B cell (primary cell): ENCODE measurements around the gene SLC25A39. TPM values are rescaled to one million over a fixed set of nuclear protein-coding genes. Genes with fewer than 3 reads are reported as not detected.

Experiments
- ATAC-seq: fragments of 200-7000 bp; cut with Tn5 transposase; one replicate; pipeline ENCODE4 v1.10.0; 2021; ENCODE audit warnings: low read depth, mild to moderate bottlenecking, moderate number of reproducible peaks, moderate library complexity
- CTCF ChIA-PET: fragments of 350-600 bp; sonication (Branson Sonifier 250); formaldehyde crosslinking; loops from one replicate; lab custom pipeline; 2021; ENCODE audit warnings: antibody characterized with exemption, inconsistent platforms; lab: Charles Lee
- POLR2A ChIA-PET: fragments of 350-600 bp; sonication (Branson Sonifier 250); formaldehyde crosslinking; loops from one replicate; lab custom pipeline; 2021; ENCODE audit warnings: antibody characterized with exemption; lab: Charles Lee
- DNase-seq: peaks from one replicate; pipeline ENCODE4 v3.0.0; 2013
- H2AFZ ChIP-seq: 2 replicates; pipeline ENCODE4 v1.6.1; 2012; ENCODE audit warnings: mild to moderate bottlenecking, low read depth, low read length; ENCODE audit not compliant: insufficient read depth, poor library complexity, severe bottlenecking
- H3K27ac ChIP-seq, 2 donors: 1 replicate in 1 of 2; 2 replicates in 1 of 2; pipeline ENCODE4 v1.5.1; 2012 to 2013; ENCODE audit warnings: low read length in 2 of 2, mild to moderate bottlenecking in 2 of 2, moderate library complexity in 1 of 2
- H3K27me3 ChIP-seq, 4 experiments: fragments of 200-600 bp in 1 of 4; sonication (generic) in 1 of 4; replicated peaks in 1 of 4; 1 replicate in 2 of 4; 2 replicates in 2 of 4; pipeline versions ENCODE4 v1.6.1 to v1.7.0; 2013 to 2016; ENCODE audit warnings: low read length in 3 of 4, mild to moderate bottlenecking in 2 of 4, mixed read lengths in 1 of 4, moderate library complexity in 1 of 4; ENCODE audit not compliant: insufficient read depth in 4 of 4, control insufficient read depth in 3 of 4; ENCODE audit errors: control extremely low read depth in 1 of 4
- H3K36me3 ChIP-seq, 2 experiments: replicated peaks in 1 of 2; 1 replicate in 1 of 2; 2 replicates in 1 of 2; pipeline versions ENCODE4 v1.6.1 to v1.7.1; 2013; ENCODE audit warnings: low read length in 1 of 2; ENCODE audit not compliant: insufficient read depth in 2 of 2, control insufficient read depth in 1 of 2; ENCODE audit errors: control extremely low read depth in 1 of 2, extremely low read depth in 1 of 2
- H3K4me1 ChIP-seq, 2 donors: fragments of 200-600 bp in 1 of 2; sonication (generic) in 1 of 2; 1 replicate in 1 of 2; 2 replicates in 1 of 2; pipeline versions ENCODE4 v1.5.1 to v1.6.1; 2013 to 2017; ENCODE audit warnings: low read length in 2 of 2; ENCODE audit not compliant: control insufficient read depth in 2 of 2, insufficient read depth in 2 of 2
- H3K4me2 ChIP-seq: replicated peaks from 2 replicates; pipeline ENCODE3; 2012; ENCODE audit warnings: mild to moderate bottlenecking, low read depth, low read length; ENCODE audit not compliant: poor library complexity, severe bottlenecking
- H3K4me3 ChIP-seq, 5 experiments: fragments of 200-600 bp in 1 of 5; sonication (generic) in 1 of 5; 1 replicate in 3 of 5; 2 replicates in 2 of 5; pipeline versions ENCODE4 v1.5.1 to v1.7.0; 2011 to 2016; ENCODE audit warnings: low read length in 4 of 5, mild to moderate bottlenecking in 4 of 5, low read depth in 2 of 5, control low read depth in 1 of 5, moderate library complexity in 1 of 5; ENCODE audit not compliant: insufficient read depth in 1 of 5; ENCODE audit errors: control extremely low read depth in 1 of 5, extremely low read depth in 1 of 5
- H3K79me2 ChIP-seq: fragments of 200-600 bp; sonication (generic); one replicate; pipeline ENCODE4 v1.6.0; 2016; ENCODE audit warnings: low read length; ENCODE audit not compliant: control insufficient read depth, insufficient read depth
- H3K9ac ChIP-seq: fragments of 200-600 bp; sonication (generic); 2 replicates; pipeline ENCODE4 v1.6.1; 2017; ENCODE audit warnings: mild to moderate bottlenecking, low read length, moderate library complexity
- H3K9me3 ChIP-seq, 3 donors: one replicate each; pipeline versions ENCODE4 v1.6.1 to v1.7.1; 2013; ENCODE audit warnings: low read length in 2 of 3; ENCODE audit not compliant: control insufficient read depth in 2 of 3, insufficient read depth in 1 of 3; ENCODE audit errors: control extremely low read depth in 1 of 3
- H4K20me1 ChIP-seq: 2 replicates; pipeline ENCODE4 v1.6.0; 2012; ENCODE audit warnings: mild to moderate bottlenecking, low read length; ENCODE audit not compliant: insufficient read depth, control insufficient read depth, poor library complexity, severe bottlenecking
- H3K27ac Mint-ChIP-seq: one replicate; pipeline ENCODE4 v1.8.0; 2021; ENCODE audit warnings: mixed read lengths
- H3K27me3 Mint-ChIP-seq: one replicate; pipeline ENCODE4 v1.8.0; 2021; ENCODE audit warnings: mixed read lengths
- H3K4me1 Mint-ChIP-seq: one replicate; pipeline ENCODE4 v1.8.0; 2021; ENCODE audit warnings: mixed read lengths
- H3K4me3 Mint-ChIP-seq: one replicate; pipeline ENCODE4 v1.8.0; 2021; ENCODE audit warnings: mixed read lengths
- H3K9me3 Mint-ChIP-seq: one replicate; pipeline ENCODE4 v1.8.0; 2022; ENCODE audit warnings: mixed read lengths; ENCODE audit not compliant: insufficient read depth
- CTCF ChIP-seq: fragments of 200-600 bp; IDR thresholded peaks from one replicate; pipeline ENCODE4 v1.8.0; 2022; ENCODE audit warnings: antibody characterized with exemption, mild to moderate bottlenecking
- EZH2 ChIP-seq: IDR thresholded peaks from 2 replicates; pipeline ENCODE4 v1.6.1; 2012; ENCODE audit warnings: borderline replicate concordance, low read depth, mild to moderate bottlenecking, moderate library complexity, low read length; ENCODE audit not compliant: insufficient read depth, poor library complexity, severe bottlenecking
- WGBS: methylation state at CpG from one replicate; pipeline ENCODE4 v1.1.5; 2013; ENCODE audit warnings: missing lambda C conversion rate; ENCODE audit not compliant: insufficient coverage; 5-methylcytosine and 5-hydroxymethylcytosine counted together
- intact Hi-C: fragments of 100-400 bp; cut with micrococcal nuclease; formaldehyde crosslinking; loops from one replicate; pipeline ENCODE4 v1.10.0; 2022
- polyA plus RNA-seq: library from polyadenylated mRNA; depleted of rRNA; stranded (reverse); fragments of >200 nt; gene quantifications from 2 replicates; pipeline ENCODE4 v1.2.3, GENCODE V29; 2012
- total RNA-seq, 2 donors: library from RNA; stranded (reverse); fragments of 120-200 nt in 1 of 2; gene quantifications; 1 replicate in 1 of 2; 2 replicates in 1 of 2; pipeline versions ENCODE4 v1.2.3 to v1.2.4, GENCODE V29; 2013 to 2022

SLC25A39 gene
- total and polyA plus RNA-seq, 2 donors (not counting 1 experiment from before 2014, with no cell fraction given): 88.4 to 160 TPM

DNA sequence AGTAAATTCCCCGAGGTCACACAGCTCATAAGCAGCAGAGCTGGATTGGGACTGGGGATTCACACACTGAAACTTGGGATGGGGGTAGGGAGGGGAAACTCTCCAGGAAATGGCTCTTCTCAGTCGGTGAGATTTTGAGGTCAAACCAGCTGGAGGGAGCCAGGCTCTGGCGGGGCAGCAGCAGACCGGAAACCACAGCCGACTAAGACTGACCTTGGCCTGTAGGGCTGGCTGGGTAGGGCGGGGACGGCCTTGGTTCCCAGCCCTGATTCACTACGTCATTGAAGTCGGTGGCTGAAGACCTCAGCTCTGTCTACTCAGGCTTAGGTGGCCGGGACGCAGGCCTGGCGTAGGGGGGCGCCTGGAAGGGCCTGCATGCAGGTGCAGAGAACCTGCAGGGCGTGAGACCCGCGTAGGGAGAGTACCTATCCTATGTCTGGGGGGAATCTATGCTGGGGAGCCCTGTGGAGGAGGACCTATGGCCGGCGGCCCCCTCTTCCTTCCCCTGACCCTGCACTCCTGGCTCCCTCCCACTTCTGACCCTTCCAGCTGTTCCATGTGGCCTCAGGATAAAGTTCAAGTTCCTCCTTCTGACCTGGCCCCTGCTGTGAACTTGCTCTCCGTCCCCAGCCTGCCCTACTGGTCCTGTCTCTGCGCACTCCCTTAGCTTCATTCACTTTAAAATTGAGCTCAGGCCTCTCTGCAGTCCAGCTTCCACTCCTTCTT lies 44.8 kb downstream of the SLC25A39 start:
- H4K20me1 ChIP-seq: no peaks in the 10 kb centered on the region
- peaks cover 0 to 11% (median 1%) of the 10 kb centered on the region in 4 experiments for H3K27me3 ChIP-seq
- Mint-ChIP-seq H3K4me1 (peaks cover 10% of the 10 kb centered on the region), H3K9me3 (no peaks in the 10 kb centered on the region), H3K4me3 (no peak overlapping the region), H3K27ac (no peak overlapping the region), H3K27me3 (peaks cover 12% of the 10 kb centered on the region)
- no peaks in the 10 kb centered on the region for H3K79me2 ChIP-seq
- no peaks in the 10 kb centered on the region for H3K9me3 ChIP-seq
- peak overlapping the region; percentile 18 for H3K4me2 ChIP-seq
- ChIA-PET CTCF (interaction anchor here (1.1 kb wide), 1 partner anchor 13 kb away, joined by 4 read pairs; no protein-coding TSS in a partner anchor), POLR2A (interaction anchor here (0.6 kb wide), 2 partner anchors 59 to 60 kb away, joined by 3 to 4 read pairs; partner anchors contain the start of gene UBTF)
- WGBS: 37% methylated on average over 17 of the region's 20 CpGs
- no peak overlapping the region for H3K4me3 ChIP-seq
- intact Hi-C loops: no loop called here
- peak; percentile 28 for DNase-seq
- H3K36me3 ChIP-seq: no peaks in the 10 kb centered on the region
- peak overlapping the region; percentile 10 for H2AFZ ChIP-seq
- no peak overlapping the region for H3K27ac ChIP-seq
- peaks cover 10 to 11% of the 10 kb centered on the region in 2 donors for H3K4me1 ChIP-seq
- ATAC-seq: peak; percentile 24
- no peak overlapping the region for H3K9ac ChIP-seq
- TF ChIP-seq CTCF: no peak
- no peak for TF ChIP-seq EZH2

DNA sequence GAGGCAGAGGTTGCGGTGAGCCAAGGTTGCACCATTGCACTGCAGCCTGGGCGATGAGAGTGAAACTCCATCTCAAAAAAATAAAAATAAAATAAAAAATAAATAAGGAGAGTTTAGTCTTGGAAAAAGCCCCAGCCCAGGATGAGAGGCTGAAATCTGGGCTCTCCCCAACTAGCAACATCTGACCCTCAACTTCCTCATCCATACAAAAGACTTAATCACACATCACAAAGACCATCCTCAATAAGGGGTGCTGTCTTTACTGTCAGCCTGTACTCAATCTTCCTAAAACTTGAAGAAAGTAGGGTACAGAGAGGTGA lies 45.3 kb downstream of the SLC25A39 start:
- ATAC-seq: no peak
- Histone ChIP-seq H3K79me2 (no peaks in the 10 kb centered on the region), H3K4me3 (no peak overlapping the region), H3K9me3 (no peaks in the 10 kb centered on the region), H3K4me1 (peaks cover 10 to 11% of the 10 kb centered on the region in 2 donors), H3K4me2 (peak overlapping the region; percentile 18), H3K27ac (no peak overlapping the region), H3K9ac (no peak overlapping the region), H4K20me1 (no peaks in the 10 kb centered on the region), H2AFZ (peak overlapping the region; percentile 10), H3K27me3 (peaks cover 0 to 11% (median 1%) of the 10 kb centered on the region in 4 experiments), H3K36me3 (no peaks in the 10 kb centered on the region)
- Mint-ChIP-seq H3K9me3 (no peaks in the 10 kb centered on the region), H3K27ac (no peak overlapping the region), H3K4me3 (no peak overlapping the region), H3K27me3 (peaks cover 13% of the 10 kb centered on the region), H3K4me1 (peaks cover 10% of the 10 kb centered on the region)
- DNase-seq: no peak
- WGBS: no CpG with 5 or more reads among the region's 2 CpGs
- TF ChIP-seq CTCF (no peak), EZH2 (no peak)
- ChIA-PET POLR2A (interaction anchor here (0.6 kb wide), 1 partner anchor 60 kb away, joined by 3 read pairs; the partner anchor contains the start of gene UBTF), CTCF (interaction anchor here (1.1 kb wide), 1 partner anchor 12 kb away, joined by 4 read pairs; no protein-coding TSS in a partner anchor)
- intact Hi-C loops: no loop called here
